ENCODE data around the gene RBM39.
"Not testable (repeated sequence)": the region's sequence is repeated elsewhere in the genome, so short reads cannot be mapped to it uniquely, and the experiment has no call there.

RBM39 gene

DNA sequence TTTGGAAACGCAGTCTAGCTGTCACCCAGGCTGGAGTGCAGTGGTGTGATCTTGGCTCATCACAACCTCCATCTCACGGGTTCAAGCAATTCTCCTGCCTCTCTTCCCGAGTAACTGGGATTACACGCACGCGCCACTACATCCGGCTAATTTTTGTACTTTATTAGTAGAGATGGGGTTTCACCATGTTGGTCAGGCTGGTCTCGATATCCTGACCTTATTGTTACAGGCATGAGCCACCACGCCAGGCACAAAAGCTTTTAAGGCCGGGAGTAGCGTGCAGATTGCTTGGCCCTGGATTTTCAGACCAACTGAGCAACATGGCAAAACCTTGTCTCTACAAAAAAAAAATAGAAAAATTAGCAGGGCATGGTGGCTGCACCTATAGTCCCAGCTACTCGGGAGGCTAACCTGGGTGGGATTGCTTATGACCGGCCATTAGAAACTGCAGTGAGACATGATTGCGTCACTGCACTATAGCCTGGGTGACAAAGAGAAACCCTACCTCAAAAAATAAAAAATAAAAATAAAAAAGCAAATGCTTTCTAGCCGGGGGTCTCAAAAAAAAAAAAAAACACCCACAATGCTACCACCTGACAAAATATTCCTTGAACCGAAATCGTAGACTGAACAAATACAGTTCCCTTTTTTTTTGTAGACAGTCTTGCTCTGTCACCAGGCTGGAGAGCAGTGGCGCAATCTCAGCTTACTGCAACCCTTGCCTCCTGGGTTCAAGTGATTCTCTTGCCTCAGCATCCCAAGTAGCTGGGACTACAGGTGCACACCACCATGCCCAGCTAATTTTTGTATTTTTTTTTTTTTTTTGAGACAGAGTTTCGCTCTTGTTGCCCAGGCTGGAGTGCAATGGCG is 15.0 kb downstream of the RBM39 start:
- no peak for DNase-seq (ENCODE audit: low spot score)

DNA sequence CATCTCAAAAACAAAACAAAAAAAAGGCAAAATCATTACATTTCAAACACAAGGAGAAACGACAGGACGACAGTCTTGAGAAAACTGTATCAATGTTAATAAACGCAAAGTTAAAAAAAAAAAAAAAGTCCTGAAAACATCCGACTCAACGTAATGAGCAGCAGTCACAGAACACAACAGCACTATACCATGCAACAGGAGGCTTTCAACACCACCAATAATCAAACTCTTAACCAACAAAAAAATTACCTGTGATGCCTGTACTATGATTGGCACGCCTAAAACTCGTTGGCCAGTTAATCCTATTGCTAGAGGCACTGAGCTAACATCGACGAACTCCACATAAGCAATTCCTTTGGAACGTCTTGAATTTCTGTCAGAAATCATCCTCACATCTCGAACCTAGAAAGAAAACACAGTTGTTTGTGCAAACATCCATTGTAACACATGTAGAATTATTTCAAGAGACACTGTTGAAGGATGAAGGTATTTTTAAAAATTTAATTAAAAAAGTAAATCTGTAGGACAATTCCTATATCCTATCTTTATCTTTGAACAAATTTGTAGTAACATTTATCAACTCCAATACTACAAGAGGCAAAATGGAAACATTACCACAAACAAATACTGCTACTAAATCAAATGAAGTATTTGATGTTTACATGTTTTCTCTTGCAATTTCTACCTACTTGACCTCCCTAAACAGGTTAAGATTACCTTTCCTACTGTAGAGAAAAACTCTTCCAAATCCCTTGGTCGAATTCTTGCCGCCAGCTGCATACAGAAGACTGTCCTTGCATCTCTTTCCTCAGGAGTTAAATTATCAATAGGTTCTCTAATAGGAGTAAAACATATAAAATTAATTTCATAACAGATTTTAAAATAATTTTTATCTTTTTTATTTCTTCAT is 17.5 kb downstream of the RBM39 start:
- DNase-seq (ENCODE audit: low spot score) = no peak

DNA sequence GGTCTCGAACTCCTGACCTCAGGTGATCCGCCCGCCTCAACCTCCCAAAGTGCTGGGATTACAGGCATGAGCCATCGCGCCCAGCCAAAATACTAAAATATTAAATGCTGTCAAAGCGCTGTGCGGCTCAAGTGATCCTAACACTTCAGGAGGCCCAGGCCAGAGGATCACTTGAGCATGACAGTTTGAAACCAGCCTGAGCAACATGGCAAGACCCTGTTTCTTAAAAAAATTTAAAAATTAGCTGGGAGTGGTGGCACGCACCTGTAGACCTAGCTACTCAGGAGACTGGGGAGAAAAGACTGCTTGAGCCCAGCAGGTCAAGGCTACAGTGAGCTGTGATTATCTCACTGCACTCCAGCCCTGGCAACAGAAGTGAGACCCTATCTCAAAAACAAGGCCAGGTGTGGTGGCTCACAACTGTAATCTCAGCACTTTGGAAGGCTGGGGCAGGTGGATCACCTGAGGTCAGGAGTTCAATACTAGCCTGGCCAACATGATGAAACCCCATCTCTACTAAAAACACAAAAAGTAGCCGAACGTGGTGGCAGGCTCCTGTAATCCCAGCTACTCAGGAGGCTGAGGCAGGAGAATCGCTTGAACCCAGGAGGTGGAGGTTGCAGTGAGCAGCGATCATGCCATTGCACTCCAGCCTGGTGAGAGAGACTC is 18.3 kb downstream of the RBM39 start:
- not testable (repeated sequence) for DNase-seq (ENCODE audit: low spot score)

DNA sequence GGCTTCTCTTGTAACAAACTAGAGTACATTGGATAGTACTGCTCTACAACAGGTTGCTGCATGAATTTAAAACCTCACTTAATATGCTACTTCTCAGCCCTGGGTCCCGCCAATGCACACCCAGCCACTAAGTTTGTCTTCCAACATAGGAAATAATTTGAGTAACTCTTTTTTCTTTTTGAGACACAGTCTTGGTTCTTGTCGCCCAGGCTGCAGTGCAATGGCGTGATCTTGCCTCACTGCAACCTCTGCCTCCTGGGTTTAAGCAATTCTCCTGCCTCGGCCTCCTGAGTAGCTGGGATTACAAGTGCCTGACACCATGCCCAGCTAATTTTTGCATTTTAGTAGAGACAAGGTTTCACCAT is 18.8 kb downstream of the RBM39 start:
- DNase-seq (ENCODE audit: low spot score) = not testable (repeated sequence)

DNA sequence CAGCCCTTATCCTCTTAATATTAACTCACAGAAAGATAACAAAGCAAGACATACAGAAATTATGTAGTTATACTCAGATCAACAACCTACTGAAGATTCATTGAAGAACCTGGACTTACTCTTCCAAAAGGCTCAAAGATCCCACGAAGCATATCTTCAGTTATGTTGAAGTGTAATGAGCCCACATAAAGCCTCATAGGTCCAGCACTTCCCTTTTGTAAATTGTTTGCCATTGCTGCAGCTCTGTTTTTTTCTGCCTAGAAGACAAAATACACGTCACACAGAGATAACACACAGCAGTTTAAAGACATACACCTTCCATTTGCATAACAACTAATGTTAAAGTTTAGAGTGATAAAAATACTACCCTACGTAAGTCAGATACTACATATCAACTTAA is 20.4 kb downstream of the RBM39 start:
- DNase-seq (ENCODE audit: low spot score) = no peak

DNA sequence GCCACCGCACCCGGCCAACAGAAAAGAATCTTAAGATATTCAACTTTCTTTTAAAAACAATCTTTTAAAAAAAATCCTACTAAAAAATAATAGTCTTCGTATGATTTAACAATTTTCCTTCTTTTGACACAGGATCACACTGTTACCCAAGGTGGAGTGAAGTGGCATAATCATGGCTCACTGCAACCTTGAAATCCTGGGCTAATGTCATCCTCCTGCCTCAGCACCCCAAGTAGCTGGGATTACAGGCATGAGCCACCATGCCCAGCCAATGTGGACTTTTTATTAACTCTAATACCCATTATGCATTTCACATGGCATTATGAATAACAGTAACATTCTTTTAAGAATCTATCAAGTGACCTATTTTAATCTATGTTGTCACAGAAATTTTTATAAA is 20.8 kb downstream of the RBM39 start:
- no peak for DNase-seq (ENCODE audit: low spot score)

DNA sequence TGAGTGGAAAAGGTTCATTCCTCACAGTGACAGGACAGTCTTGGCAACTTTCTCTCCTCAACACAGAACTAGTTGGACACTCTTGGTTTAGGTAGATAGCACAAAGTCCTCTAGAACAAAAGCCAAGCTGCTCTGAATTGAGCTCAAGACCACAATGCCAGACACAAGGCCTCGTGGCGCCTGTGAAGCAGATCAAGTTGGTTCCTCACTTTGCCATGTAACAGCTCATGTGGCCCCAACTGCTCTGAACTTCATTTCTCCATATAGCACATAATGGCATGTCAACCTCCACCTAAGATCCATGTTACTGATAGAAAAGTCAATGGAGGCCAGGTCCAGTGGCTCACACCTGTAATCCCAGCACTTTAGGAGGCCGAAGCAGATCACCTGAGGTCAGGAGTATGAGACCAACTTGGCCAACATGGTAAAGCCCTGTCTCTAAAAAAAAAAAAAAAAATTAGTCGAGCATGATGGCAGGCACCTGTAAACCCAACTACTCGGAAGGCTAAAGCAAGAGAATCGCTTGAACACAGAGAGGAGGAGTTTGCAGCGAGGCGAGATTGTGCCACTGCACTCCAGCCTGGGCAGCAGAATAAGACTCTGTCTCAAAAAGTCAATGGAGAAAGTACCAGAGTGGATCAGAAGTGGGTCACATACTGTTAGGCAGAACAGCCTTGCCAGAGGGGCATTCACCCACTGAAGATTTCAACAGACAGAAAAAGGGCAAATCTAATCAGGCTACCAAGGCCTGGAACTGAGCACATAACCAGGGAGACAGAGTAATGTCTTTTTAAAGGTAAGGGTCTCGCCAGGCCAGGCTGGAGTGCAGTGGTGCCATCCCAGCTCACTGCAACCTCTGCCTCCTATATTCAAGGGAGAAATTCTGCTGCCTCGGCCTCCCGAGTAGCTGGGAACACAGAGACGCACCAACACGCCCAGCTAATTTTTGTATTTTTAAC is 21.6 kb downstream of the RBM39 start:
- DNase-seq (ENCODE audit: low spot score) = no peak

DNA sequence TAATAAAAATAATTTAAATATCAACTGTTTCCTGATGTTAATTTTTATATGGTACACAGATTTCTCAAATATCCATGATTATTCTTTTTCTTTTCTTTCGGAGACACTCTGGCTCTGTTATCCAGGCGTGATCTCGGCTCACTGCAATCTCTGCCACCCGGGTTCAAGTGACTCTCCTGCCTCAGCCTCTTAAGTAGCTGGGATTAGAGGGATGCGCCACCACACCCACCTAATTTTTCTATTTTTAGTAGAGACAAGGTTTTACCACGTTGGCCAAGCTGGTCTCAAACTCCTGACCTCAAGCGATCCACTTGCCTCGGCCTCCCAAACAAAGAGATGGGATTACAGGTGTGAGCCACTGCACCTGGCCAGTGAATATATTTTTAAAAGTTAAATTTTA is 22.3 kb downstream of the RBM39 start:
- no peak for DNase-seq (ENCODE audit: low spot score)

DNA sequence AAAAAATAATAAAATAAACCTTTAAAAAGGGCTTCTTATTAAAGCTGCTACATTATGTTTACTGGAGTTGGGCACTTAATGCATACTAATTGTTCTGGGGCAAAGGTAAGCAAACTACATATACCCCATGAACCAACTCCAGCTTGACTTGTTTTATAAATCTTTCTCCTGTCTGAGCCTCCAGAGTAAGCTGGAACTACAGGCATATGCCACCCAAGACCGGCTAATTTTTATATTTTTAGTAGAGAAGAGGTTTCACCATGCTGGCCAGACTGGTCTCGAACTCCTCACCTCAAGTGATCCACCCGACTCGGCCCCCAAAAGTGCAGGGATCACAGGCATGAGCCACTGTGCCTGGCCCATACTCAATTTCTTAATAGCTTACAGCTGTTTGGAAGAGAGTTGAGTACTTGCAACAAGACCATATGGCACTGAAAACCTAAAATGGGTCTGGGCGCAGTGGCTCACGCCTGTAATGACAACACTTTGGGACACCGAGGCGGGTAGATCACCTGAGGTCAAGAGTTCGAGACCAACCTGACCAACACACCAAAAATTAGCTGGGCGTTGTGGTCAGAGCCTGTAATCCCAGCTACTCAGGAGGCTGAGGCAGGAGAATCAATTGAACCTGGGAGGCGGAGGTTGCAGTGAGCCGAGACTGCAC is 23.0 kb downstream of the RBM39 start:
- no peak for DNase-seq (ENCODE audit: low spot score)

DNA sequence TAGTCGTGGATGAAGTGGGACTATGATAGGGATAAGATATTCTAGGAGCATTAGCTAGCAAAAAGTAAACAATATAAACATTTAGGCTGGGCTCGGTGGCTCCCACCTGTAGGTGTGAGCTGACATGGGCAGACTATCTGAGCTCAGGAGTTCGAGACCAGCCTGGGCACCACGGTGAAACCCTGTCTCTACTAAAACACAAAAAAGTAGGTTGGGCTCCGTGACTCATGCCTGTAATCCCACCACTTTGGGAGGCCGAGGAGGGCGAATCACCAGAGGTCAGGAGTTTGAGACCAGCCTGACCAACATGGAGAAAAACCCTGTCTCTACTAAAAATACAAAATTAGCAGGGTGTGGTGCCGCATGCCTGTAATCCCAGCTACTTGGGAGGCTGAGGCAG is 23.7 kb downstream of the RBM39 start:
- not testable (repeated sequence) for DNase-seq (ENCODE audit: low spot score)

DNA sequence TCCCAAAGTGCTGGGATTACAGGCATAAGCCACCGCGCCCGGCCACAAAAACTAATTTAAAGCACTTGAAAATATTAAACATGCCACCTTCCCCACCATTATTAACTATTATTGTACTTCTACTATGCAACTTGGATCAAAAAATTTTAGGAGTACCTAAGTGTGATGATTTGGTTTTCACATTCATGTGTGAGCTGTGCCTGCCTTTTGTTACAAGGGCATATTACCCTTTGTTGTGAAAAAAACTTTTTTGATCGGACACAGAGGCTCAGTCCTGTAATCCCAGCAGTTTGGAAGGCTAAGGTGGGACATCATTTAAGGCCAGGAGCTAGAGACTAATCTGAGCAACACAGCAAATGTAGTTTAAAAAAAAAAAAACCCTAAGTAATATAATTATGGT is 25.7 kb downstream of the RBM39 start:
- DNase-seq (ENCODE audit: low spot score) = no peak

DNA sequence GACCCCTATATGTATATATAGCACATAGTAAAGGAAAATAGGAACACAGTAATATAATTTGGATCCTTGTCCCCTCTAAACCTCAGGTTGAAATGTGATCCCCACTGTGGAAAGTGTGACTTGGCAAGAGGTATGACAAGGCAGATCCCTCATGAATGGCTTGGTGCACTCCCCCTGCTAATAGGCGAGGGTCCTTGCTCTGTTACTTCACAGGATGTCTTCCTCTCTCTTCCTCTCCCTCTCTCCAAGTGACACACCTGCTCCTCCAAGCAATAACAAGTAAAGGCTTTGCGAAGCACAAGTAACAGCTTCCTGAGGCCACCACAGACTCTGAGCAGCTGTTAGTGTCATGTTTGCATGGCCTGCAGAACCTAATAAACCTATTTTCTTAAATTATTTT is 26.4 kb downstream of the RBM39 start:
- no peak for DNase-seq (ENCODE audit: low spot score)

DNA sequence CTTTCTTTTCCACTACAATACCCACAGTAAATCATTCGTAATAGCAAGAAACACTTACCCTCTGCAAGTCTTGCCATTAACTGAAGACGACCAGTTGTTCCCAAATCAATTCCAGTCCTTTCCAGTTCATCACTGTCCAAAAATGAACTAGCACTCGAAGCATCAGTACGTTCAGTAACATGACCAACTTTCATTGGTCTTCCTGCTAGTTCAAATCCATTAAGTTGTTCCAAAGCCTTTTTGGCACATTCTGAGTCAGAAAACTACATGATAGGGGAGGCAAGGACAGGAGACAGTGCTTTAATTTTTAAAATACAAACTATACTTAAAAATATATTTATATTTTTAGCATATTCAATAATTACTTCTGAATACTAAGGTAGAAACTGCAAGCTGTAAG is 27.9 kb downstream of the RBM39 start:
- no peak for DNase-seq (ENCODE audit: low spot score)

DNA sequence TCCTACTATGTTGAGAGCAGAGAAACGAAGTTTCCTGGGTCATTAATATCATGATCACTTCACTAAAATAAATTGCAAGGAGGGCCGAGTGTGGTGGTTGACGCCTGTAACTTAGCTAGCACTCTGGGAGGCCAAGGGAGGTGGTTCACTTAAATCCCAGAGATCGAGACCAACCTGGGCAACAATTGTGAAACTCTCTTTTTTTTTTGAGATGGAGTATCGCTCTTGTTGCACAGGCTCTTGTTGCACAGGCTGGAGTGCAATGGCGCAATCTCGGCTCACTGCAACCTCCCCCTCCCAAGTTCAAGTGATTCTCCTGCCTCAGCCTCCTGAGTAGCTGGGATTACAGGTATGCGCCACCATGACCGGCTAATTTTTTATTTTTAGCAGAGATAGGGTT is 28.9 kb downstream of the RBM39 start:
- DNase-seq (ENCODE audit: low spot score) = not testable (repeated sequence)

DNA sequence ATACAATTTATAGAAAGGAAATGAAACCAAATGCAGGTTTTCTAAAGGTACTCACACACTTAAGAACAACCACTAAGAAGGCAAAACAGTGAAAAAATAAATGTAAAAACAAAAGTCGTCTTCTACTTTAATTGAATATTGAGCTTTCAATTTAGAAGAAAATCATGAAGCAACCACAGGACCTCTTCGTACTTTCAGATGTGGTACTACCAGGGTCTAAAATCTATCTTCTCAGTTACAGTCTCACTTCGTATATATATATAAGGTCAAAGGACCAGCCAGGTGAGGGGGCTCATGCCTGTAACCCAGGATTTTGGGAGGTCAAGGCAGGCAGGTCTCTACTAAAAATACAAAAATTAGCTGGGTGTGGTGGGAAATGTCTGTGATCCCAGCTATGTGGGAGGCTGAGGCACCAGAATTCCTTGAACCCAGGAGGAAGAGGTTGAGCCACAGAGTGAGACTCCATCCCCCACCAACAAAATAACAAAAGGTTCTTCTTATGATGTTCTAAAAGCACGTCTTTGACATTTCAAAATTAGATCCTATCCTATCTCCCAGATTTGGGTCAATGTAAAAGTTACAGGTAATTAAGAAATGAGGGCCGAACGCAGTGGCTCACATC is 30.4 kb downstream of the RBM39 start:
- DNase-seq (ENCODE audit: low spot score) = peak; percentile 55

DNA sequence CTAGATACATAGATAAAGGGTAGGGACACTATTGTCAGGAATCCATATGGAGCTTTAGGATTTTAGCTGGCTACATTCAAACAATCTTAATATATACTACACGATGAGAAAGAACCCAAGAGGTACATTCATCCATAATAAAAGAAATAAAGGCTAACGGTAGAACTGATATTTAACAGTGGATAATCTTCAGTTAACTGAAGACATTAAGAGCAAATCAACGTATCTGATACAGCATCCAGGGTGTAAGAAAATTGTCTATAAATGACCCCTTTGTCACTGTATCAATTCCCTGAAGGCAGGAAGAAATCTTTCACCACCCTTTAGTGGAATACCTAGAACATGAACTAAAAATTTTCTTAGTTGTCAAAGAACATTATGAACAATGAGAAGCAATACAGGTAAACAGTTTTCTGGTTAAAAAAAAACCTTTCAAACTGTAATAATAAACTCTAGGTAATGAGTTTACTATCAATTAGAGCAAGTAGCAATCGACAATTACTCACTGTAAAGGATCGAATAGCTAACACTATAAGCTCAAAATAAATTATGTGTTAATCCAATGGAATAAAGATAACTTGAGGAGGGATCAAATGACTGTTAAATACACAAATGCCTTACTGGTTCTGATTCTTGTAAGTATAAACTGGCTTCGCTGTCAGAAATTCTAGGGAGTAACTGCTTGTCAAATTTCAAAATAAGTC is 31.0 kb downstream of the RBM39 start:
- no peak for DNase-seq (ENCODE audit: low spot score)

DNA sequence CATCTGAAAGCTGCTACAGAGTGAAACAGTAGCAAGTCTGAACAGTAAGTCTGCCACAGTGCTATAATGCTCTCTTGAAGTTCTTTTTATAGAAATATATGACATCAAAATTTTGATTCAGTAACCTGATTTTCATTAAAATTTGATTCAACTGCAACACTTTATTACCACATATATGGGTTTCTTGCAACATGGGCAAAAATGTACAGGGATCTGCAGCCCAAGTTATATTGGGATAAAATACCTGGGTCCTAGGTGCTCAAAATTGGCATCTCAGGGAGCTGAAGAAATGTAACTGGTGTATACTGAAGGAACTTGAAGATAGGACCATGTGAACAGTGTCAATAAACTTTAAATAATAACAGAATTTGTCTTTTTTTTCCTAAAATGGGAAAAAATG is 32.0 kb downstream of the RBM39 start:
- no peak for DNase-seq (ENCODE audit: low spot score)

DNA sequence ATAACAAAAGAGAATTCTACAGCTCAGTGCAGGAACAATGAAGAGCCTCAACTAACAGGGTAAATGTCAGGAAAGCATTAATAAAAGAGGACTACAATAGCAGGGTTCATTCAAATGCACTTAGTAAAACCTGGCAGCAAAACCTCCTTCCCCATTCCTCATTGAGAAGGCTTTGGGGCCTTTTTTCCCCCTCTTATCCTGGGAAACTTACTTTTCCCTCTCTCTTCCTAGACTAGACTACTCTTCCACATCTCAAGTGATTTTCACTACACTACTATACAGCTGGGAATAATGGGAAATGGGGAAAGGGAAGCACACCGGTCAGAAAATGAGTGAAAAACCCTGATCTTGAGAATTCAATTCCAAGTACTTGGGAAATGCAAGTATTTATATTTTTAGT is 32.8 kb downstream of the RBM39 start:
- DNase-seq (ENCODE audit: low spot score) = no peak

DNA sequence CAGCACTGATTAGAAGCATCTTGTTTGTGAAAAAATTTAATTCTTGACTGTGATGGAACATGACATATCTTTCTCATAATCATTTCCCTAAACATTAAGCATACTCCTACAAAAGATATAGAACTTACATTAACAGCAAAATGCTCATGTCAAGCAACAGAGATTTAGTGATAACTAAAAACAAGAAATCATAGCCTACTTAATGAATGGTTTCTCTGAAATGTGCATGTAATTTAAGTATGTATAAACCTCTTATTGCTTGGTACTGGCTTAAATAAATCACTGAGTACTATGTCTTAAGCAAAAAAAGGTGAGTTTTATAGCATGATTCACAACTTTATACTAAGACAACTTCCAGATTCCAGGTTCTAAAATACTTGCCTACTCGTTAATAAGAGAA is 33.6 kb downstream of the RBM39 start:
- DNase-seq (ENCODE audit: low spot score) = no peak

Measured in activated CD4-positive, alpha-beta T cell treated with anti-CD3 and anti-CD28 coated beads, Interleukin-2, Interleukin-4, amounts not matched to agents 100 ng/mL and 50 ng/mL, durations not matched to agents 16 hours and 8 hours (primary cell).